GM18511 (cell line): ENCODE results near the gene PPIG.
"Not testable (repeated sequence)": the region's sequence is repeated elsewhere in the genome, so short reads cannot be mapped to it uniquely, and the experiment has no call there.

Experiments used
- ATAC-seq: cut with Tn5 transposase; IDR thresholded peaks from one replicate; pipeline ENCODE4 v1.9.1; 2021; ENCODE audit warnings: mild to moderate bottlenecking, moderate library complexity; ENCODE audit not compliant: unreplicated experiment

The PPIG gene

DNA sequence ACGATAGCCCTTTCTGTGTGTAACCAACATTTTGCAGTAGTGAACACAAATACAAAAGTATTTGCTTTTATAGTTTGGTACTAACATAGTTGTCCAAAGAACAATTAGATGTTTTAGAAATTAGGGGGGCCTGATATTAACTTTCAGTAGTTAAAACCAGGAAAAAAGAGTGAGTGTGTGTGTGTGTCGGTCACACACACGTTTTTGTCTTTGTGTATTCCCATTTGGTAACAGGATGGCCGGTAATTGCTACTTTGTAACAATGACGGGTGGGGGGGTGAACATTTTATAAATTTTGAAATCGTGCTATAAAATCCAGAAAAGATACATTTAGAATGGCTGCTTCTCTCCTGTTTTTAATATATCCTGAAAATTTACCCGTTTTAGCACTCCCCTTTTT is 1.5 kb downstream of the PPIG start:
- ATAC-seq, result no peak

DNA sequence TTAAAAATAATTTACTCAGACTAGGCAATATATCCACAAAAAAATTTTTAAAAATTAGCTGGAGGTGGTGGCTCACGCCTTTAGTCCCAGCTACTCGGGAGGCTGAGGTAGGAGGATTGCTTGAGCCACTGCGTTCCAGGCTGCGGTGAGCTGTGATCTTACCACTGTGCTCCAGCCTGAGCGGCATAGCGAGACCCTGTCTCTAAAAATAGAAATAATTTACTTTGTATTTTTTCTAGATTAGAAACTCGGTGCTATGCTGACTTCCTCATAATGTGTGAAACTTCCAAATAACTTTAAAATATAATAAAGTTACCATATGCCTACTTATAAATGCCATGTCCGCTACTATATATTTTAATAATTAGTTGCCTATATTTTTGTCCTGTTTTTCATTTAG is 6.7 kb downstream of the PPIG start:
- no peak for ATAC-seq

DNA sequence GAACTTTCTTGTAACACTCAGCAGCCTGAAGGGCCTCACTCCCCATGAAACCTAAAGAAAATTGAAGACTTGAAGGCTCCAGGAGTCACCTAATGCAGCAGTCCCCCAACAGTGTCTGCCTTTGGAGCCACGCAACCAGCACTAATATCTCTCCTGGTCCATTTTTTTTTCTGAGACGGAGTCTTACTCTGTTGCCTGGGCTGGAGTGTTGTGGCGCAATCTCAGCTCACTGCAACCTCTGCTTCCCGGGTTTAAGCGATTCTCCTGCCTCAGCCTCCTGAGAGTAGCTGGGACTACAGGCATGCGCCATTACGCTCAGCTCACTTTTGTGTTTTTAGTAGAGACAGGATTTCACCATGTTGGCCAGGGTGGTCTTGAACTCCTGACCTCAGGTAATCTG is 12.4 kb downstream of the PPIG start:
- not testable (repeated sequence) for ATAC-seq

DNA sequence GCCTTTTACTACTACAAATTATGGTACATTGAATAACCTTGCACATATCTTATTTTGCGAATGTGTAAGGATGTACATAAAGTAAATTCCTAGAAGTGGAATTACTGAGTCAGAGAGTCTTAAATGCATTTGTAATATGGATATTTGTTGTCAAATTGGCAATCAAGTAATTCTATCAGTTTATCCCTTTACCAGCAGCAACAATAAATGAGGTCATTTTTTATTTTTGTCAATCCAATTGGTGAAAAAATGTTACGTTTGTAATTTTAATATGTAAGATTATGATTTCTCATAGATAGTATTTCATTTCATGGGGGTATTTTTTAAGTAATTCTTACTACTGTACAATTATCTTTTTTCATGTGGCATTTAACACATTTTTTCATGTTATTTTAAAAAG is 14.8 kb downstream of the PPIG start:
- no peak for ATAC-seq

DNA sequence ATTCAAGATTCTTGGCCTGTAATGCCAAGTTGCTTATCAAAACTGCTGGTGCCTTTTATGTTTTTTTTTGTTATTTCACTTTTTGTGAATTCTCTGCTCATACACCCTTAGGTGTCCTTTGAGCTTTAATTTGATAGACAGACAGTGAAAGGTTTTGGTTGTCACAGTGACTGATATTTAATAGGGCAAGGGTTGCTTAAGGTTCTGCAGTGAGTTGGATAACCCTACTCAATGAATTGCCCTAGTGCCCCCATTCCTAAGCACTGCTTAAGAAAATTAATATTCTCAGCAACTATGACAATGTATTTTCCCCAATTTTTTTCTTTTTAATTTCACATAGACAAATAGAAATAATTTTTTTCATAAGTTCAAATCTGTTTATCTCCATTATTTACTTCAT is 15.4 kb downstream of the PPIG start:
- no peak for ATAC-seq

DNA sequence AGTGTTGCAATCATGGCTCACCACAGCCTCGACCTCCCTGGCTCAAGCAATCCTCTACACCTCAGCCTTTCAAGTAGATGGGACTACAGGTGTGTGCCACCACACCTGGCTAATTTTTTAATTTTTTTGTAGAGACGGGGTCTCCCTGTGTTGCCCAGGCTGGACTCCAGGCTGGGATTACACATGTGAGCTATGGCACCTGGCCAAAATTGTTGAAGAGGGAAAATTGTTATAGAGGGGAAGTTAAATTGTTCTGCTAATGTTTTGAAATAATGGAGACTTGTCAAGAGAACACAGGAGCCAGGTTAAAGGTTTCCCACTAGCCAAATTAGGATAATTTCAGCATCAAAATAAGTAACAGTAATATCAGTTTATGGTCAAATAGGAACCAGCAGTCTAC is 25.1 kb downstream of the PPIG start:
- ATAC-seq, result no peak

DNA sequence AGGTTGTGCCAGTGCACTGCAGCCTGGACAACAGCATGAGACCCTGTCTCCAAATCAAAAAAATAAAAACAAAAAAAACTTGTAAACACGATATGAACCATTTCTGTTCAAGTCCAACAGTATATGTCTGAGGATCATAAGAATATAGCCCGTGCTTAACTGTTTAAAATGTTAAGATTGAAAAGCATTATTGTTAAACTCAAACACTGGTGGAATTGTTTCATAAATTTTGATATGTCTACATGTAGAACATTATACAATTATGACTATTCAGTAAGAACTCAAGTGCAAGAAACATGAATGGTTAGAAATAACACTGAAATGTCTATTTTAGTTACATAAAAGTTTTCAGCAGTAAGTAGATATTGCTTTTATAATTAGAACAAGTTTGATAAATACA is 29.7 kb downstream of the PPIG start:
- no peak for ATAC-seq

DNA sequence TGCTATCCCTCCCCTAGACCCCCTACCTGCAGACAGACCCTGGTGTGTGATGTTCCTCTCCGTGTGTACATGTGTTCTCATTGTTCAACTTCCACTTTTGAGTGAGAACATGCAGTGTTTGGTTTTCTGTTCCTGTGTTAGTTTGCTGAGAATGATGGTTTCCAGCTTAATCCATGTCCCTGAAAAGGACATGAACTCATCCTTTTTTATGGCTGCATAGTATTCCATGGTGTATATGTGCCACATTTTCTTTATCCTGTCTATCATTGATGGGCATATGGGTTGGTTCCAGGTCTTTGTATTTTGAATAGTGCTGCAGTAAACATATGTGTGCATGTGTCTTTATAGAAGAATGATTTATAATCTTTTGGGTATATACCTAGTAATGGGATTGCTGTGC is 31.8 kb downstream of the PPIG start:
- not testable (repeated sequence) for ATAC-seq

DNA sequence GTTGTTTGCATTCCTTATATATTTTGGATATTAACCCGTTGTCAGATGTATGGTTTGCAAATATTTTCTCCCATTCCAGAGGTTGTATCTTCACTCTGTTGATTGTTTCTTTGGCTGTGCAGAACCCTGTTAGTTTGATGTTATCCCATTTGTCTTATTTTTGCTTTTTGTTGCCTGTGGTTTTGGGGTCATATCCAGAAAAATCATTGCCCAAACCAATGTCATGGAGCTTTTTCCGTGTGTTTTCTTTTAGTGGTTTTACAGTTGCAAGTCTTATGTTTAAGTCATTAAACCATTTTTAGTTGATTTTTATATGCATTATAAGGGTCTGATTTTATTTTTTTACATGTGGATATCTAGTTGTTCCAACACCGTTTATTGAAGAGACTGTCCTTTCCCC is 35.8 kb downstream of the PPIG start:
- ATAC-seq, result no peak

DNA sequence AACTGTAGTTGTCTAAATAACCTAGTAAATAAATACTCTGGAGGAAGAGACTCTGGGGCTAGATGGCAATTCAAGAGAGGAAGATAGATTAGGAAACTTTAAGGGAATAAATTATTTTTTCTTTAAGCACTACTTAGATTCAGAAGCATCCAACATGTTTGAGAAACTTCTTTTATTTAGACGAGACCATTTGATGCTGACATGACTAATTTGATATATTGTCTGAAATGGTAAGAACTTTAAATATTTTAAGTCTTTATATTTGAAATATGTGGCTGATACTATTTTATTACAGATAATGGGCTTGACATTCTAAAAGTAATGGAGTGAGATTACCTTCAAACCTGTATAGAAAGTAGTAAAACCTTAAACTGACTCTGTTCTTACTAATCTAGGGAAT is 36.4 kb downstream of the PPIG start:
- ATAC-seq, result no peak

DNA sequence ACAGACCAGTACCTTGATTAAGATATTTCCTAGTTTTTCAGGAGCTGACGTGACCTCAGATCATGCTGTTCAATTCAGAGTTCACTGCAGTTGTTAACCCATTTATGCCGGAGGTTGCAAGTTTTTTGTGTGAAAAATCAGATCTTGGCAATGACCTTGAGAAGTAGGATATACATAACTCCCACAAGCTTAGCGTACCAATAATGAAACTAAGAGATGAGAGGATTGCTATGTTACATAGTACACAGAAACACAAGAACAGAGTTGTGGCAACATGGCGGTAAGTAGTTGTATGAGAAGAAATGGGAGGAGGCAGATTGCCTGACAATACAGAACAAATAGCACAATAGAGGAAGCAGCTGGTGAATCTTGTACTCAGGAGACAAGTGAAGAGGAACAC is 39.1 kb downstream of the PPIG start:
- no peak for ATAC-seq

DNA sequence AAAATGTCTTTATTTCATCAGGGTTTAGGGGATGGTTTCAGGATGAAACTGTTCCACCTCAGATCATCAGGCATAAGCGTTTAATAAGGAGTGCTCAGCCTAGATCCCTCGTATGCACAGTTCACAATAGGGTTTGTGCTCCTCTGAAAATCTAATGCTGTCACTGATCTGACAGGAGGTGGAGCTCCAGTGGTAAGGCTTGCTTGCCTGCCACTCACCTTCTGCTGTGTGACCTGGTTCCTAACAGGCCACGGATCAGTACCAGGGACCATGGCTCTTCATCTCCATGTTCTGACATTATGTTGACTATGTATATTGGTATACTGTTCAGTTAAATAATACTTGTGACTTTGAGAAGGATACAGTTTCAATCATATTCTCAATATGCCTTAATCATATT is 41.6 kb downstream of the PPIG start:
- no peak for ATAC-seq

DNA sequence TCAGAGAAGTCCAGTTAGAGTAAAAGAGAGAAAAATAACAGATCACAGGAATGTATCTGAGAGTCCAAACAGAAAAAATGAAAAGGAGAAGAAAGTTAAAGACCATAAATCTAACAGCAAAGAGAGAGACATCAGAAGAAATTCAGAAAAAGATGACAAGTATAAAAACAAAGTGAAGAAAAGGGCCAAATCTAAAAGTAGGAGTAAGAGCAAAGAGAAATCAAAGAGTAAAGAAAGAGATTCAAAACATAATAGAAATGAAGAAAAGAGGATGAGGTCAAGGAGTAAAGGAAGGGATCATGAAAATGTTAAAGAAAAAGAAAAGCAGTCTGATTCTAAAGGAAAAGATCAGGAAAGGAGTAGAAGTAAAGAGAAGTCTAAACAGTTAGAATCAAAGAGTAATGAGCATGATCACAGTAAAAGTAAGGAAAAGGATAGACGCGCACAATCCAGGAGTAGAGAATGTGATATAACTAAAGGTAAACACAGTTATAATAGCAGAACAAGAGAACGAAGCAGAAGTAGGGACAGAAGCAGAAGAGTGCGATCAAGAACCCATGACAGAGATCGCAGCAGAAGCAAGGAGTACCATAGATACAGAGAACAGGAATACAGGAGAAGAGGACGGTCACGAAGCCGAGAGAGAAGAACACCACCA is 52.4 kb downstream of the PPIG start:
- no peak for ATAC-seq

DNA sequence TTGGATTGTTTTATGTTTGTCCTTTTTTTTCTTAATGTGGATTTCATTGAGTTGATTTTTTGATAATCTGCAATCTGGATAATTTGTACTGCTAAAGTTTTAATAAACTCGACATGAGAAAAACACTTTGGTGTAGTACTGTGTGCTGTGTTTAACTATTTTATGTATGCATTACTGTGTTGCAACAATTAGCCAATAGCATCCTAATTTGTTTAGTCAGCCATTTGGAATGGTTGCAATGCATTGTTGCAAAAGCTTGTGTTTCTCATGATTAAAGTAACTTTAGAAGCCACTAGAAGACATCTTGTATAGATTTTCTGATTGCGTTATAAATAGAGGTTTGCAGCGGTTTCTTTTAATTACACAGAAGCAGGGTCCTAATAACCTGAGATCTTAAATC is 53.5 kb downstream of the PPIG start:
- ATAC-seq, result no peak

DNA sequence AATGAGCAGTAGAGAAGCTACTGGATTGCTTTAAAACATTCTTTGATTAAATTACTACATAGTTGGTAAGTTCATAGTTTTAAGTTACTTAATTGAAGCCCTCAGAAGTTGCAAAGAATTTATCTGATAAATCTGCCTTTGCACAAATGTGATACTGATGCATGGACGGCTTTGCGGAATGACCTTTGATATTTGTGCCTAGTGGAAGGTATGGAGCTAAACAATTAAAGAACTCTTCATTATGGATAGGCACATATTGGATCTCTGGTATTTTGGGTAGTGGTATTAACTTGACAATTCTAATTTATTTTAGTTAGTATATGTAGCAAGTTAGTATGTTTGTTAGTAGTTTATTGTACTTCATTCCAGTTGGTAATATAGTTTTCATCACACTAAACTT is 56.0 kb downstream of the PPIG start:
- no peak for ATAC-seq

DNA sequence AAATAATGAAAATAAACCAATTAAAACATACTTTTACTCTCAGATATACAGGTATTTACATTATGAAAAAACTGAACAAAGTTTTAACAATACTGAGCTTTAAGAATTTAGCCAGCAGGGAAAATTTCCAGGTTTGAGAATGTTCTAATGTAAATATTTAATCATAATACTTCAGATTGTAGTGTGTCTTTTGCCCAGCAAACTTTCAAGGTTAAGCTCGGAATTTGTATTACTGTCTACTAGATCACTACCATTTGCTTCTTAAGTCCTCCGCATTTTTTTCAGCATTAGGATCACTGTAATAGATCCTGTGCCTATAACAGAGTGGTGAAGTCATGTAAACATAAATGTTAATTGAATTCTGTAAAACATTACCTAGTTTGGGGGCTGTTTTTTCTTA is 57.3 kb downstream of the PPIG start:
- no peak for ATAC-seq

DNA sequence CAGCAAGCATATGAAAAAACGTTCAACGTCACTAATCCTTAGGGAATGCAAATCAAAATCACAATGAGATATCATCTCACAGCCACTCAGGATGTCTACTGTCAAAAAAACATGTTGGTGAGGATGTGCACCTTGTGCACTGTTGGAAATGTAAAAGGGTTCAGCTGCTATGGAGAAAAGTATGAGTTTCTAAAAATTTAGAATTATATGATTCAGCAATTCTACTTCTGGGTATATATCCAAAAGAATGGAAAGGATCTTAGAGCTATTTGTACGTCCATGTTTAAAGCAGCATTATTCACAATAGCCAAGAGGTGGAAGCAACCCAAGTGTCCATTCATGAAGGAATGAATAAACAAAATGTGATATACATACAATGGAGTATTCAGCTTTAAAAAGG is 60.0 kb downstream of the PPIG start:
- ATAC-seq, result no peak

DNA sequence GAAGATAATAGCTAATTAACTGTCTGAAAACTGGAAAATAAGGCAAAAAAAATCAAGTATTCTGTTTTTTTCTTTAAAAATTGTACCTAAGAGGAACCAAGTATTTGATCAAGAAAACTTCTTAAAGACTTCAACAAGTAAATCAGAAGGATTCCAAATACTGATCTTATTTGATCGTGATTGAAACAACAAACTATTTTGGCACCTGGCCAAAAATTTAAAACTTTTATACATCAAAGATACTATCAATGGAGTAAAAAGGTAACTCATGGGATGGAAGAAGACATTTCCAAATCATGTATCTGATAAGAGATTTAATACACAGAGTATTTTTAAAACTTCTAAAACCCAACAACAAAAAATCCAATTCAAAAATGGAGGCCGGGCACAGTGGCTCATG is 63.3 kb downstream of the PPIG start:
- ATAC-seq, result no peak

DNA sequence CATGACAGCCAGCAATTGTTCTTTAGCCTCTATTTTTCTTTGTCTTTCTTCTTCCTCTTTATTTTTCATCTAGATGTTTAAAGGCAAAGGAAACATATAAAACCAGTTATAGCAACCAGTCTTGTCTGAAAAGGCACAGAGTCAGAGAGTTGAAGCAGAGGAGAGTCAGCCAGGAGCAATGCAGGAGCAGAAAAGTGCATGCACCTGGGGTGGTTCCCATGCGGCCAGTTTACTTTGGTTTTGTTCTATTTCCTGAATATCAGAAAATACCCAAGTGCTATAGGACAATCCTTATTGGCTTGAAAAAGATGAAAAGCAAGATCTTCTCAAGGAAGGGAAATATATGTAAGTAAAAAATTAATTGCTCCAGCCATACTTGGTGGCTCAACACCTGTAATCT is 65.1 kb downstream of the PPIG start:
- ATAC-seq, result no peak

DNA sequence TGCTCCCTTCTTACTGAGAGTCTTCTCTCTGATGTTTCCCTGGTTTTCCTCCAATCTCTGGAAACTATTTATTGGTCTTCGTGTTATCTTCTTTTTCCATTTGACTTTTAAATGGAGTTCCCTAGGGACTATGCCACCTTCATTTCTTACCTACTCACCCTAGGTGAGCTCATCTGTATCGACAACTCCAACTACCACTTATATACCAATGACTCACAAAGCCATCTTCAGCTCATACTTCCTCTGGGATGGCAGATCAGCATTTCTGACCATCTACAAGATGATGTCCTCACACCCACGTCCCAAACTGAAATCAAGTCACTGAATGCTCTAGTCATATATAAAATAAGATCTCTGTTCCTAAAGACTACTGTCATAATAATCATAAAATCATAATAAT is 69.5 kb downstream of the PPIG start:
- ATAC-seq, result no peak

DNA sequence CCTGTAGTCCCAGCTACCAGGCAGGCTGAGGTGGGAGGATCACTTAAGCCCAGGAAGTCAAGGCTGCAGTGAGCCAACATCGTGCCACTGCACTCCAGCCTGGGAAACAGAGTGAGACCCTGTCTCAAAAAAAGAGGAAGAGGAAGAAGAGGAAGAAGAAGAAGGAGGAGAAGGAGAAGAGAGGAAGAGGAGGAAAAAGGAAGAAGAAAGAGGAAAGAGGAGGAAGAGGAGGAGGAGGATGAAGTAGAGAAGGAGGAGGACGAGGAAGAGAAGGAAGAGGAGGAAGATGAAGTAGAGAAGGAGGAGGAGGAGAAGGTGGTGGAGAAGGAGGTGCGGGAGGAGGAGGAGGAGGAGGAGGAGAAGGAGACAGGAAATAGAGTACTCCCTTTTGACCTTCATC is 72.0 kb downstream of the PPIG start:
- ATAC-seq, result no peak

DNA sequence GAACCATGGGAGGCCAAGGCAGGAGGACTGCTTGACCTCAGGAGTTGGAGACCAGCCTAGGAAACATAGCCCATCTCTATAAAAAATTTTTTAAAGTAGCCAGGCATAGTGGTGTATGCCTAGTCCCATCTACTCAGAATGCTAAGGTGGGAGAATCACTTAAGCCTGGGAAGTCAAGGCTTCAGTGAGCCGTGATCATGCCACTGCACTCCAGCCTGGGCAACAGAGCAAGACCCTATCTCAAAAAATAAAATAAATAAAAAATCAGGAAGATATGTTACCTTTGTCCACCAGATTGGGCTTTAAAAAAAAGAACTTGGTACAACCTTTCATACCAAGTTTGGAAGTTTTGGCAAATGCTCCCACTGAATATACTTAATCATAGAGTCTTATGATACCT is 74.7 kb downstream of the PPIG start:
- ATAC-seq, result no peak

DNA sequence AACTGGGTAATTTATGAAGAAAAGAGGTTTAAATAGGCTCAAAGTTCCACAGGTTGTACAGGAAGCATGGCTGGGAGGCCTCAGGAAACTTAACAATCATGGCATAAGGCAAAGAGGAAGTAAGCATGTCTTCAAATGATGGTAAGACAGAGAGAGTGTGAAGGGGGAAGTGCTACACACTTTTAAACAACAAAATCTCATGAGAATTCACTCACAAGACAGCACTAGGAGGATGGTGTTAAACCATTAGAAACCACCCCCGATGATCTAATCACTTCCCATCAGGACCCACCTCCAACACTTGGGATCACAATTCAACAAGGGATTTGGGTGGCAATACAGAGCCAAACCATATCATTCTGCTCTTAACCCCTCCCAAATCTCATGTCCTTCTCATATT is 75.2 kb downstream of the PPIG start:
- no peak for ATAC-seq

DNA sequence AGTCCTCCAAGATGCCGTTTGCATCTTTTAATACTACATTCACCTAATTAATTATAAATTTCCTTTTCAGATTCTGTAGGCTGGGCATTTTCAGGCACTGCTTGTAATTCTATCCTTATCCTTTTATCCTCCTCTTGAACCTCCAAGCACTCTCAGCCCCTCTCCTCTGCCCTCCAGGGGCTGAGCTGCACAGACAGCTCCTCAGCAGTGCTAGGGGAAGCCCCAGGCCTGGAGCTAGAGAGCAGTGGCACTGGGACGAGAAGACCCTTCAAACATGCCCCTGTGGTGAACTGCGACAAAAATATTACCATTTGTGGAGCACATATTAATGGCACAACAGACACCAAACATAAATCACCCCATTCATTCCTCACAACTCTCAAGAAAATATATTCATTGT is 77.1 kb downstream of the PPIG start:
- no peak for ATAC-seq
